WERI-Rb-1 (cell line): Measurements from ENCODE around the gene HDLBP.

Experiments used
- DNase-seq: peaks from one replicate; pipeline ENCODE4 v3.0.0-alpha.2; 2020
- H3K27ac ChIP-seq: fragments of 250-450 bp; sonication (Bioruptor Pico); 2 replicates; pipeline ENCODE4 v1.5.1; 2020; ENCODE audit warnings: mild to moderate bottlenecking, moderate library complexity
- H3K27me3 ChIP-seq: fragments of 250-450 bp; sonication (Bioruptor Pico); 2 replicates; pipeline ENCODE4 v1.5.1; 2021; ENCODE audit warnings: mild to moderate bottlenecking, low read depth, moderate library complexity; ENCODE audit not compliant: insufficient read depth, severe bottlenecking
- H3K36me3 ChIP-seq: fragments of 250-450 bp; sonication (Bioruptor Pico); 2 replicates; pipeline ENCODE4 v1.5.1; 2020; ENCODE audit warnings: mild to moderate bottlenecking, moderate library complexity
- H3K4me3 ChIP-seq: 2 replicates; pipeline ENCODE4 v1.5.1; 2011; ENCODE audit warnings: low read depth, mild to moderate bottlenecking, control low read depth, low read length
- H3K9me3 ChIP-seq: fragments of 250-450 bp; sonication (Bioruptor Pico); 2 replicates; pipeline ENCODE4 v1.5.1; 2021; ENCODE audit warnings: mild to moderate bottlenecking, moderate library complexity; ENCODE audit not compliant: severe bottlenecking
- CTCF ChIP-seq: IDR thresholded peaks from 2 replicates; pipeline ENCODE4 v1.5.1; 2011; ENCODE audit warnings: low read depth, mild to moderate bottlenecking, control low read depth, inconsistent platforms, low read length

HDLBP gene

GRCh38 chr2:241249654-241250053, 65.8 kb downstream of the HDLBP start:
- Histone ChIP-seq H3K36me3 (peaks cover 97% of the 10 kb centered on the region), H3K27me3 (no peaks in the 10 kb centered on the region), H3K9me3 (no peaks in the 10 kb centered on the region), H3K27ac (no peak overlapping the region), H3K4me3 (no peak overlapping the region)
- DNase-seq = no peak
- TF ChIP-seq CTCF = no peak

GRCh38 chr2:241248897-241249296, 66.6 kb downstream of the HDLBP start:
- Histone ChIP-seq H3K36me3 (peaks cover 99% of the 10 kb centered on the region), H3K9me3 (no peaks in the 10 kb centered on the region), H3K4me3 (no peak overlapping the region), H3K27me3 (no peaks in the 10 kb centered on the region), H3K27ac (no peak overlapping the region)
- no peak for DNase-seq
- TF ChIP-seq CTCF = no peak

GRCh38 chr2:241248289-241248688, 67.2 kb downstream of the HDLBP start:
- Histone ChIP-seq H3K27me3 (no peaks in the 10 kb centered on the region), H3K9me3 (no peaks in the 10 kb centered on the region), H3K36me3 (peaks cover 98% of the 10 kb centered on the region), H3K27ac (no peak overlapping the region), H3K4me3 (no peak overlapping the region)
- no peak for TF ChIP-seq CTCF
- DNase-seq = no peak

GRCh38 chr2:241244368-241244767, 71.1 kb downstream of the HDLBP start:
- DNase-seq = no peak
- Histone ChIP-seq H3K27me3 (no peaks in the 10 kb centered on the region), H3K36me3 (peaks cover 95% of the 10 kb centered on the region), H3K27ac (no peak overlapping the region), H3K4me3 (no peak overlapping the region), H3K9me3 (no peaks in the 10 kb centered on the region)
- TF ChIP-seq CTCF = no peak

- no peak overlapping the region for H3K27ac ChIP-seq
- H3K27me3 ChIP-seq = no peaks in the 10 kb centered on the region
- no peaks in the 10 kb centered on the region for H3K9me3 ChIP-seq
- TF ChIP-seq CTCF = no peak
- H3K4me3 ChIP-seq = no peak overlapping the region
- no peak for DNase-seq
- peaks cover 95% of the 10 kb centered on the region for H3K36me3 ChIP-seq
Observed at GRCh38 chr2:241242306-241242705, 73.2 kb downstream of the HDLBP start.

- TF ChIP-seq CTCF = no peak
- Histone ChIP-seq H3K9me3 (no peaks in the 10 kb centered on the region), H3K27ac (no peak overlapping the region), H3K36me3 (peaks cover 95% of the 10 kb centered on the region), H3K27me3 (no peaks in the 10 kb centered on the region), H3K4me3 (no peak overlapping the region)
- no peak for DNase-seq
Observed at GRCh38 chr2:241241669-241242068, 73.8 kb downstream of the HDLBP start.
